NCI-H82 treated with DMSO at 0.1 percent for 48 hours (cell line): ENCODE results near the gene BTG1.

Source experiments
- DNase-seq: peaks from one replicate; lab custom pipeline; 2025; ENCODE audit not compliant: unreplicated experiment; lab: John Stamatoyannopoulos, UW

BTG1 gene

GRCh38 chr12:92145731-92146496 is at the start of gene BTG1:
TSS of gene BTG1 (minus strand) at chr12:92145846. CDS start at chr12:92145535, 311 bp downstream.
- DNase-seq: peak; percentile 99

GRCh38 chr12:92194561-92194960 is 48.9 kb upstream of the BTG1 start:
- no peak for DNase-seq

- peak; percentile 71 for DNase-seq
Observed at GRCh38 chr12:92193846-92194245, 48.2 kb upstream of the BTG1 start.

- no peak for DNase-seq
Observed at GRCh38 chr12:92193063-92193462, 47.4 kb upstream of the BTG1 start.

GRCh38 chr12:92192360-92192759 is 46.7 kb upstream of the BTG1 start:
- DNase-seq: peak; percentile 48

GRCh38 chr12:92191061-92191460 is 45.4 kb upstream of the BTG1 start:
- DNase-seq: no peak

- no peak for DNase-seq
Observed at GRCh38 chr12:92188517-92189188, 43.0 kb upstream of the BTG1 start.

- no peak for DNase-seq
Observed at GRCh38 chr12:92186038-92186470, 40.4 kb upstream of the BTG1 start.

- no peak for DNase-seq
Observed at GRCh38 chr12:92185052-92185451, 39.4 kb upstream of the BTG1 start.

- no peak for DNase-seq
Observed at GRCh38 chr12:92183575-92183974, 37.9 kb upstream of the BTG1 start.

GRCh38 chr12:92178340-92178739 is 32.7 kb upstream of the BTG1 start:
- DNase-seq: no peak

- no peak for DNase-seq
Observed at GRCh38 chr12:92176646-92177045, 31.0 kb upstream of the BTG1 start.

- DNase-seq: no peak
Observed at GRCh38 chr12:92175961-92176360, 30.3 kb upstream of the BTG1 start.

GRCh38 chr12:92170050-92170449 is 24.4 kb upstream of the BTG1 start:
- DNase-seq: no peak

GRCh38 chr12:92167075-92167474 is 21.4 kb upstream of the BTG1 start:
- DNase-seq: no peak

- DNase-seq: no peak
Observed at GRCh38 chr12:92164712-92165111, 19.1 kb upstream of the BTG1 start.

GRCh38 chr12:92162079-92162478 is 16.4 kb upstream of the BTG1 start:
- DNase-seq: no peak

- DNase-seq: no peak
Observed at GRCh38 chr12:92158796-92159439, 13.3 kb upstream of the BTG1 start.

- DNase-seq: no peak
Observed at GRCh38 chr12:92156704-92157395, 11.2 kb upstream of the BTG1 start.

GRCh38 chr12:92156139-92156538 is 10.5 kb upstream of the BTG1 start:
- no peak for DNase-seq

GRCh38 chr12:92155733-92156132 is 10.1 kb upstream of the BTG1 start:
- DNase-seq: no peak
